Stimulated activated CD8-positive, alpha-beta memory T cell treated with anti-CD3 and anti-CD28 coated beads, Interleukin-4, amount 100 ng/mL, for 1 hour (primary cell): ENCODE results near the gene AGRN.
"Not testable (repeated sequence)": the region's sequence is repeated elsewhere in the genome, so short reads cannot be mapped to it uniquely, and the experiment has no call there.

Source experiments
- DNase-seq, 2 donors: peaks; one replicate each; pipeline ENCODE4 v3.0.0-alpha.2; 2020; ENCODE audit warnings: low read depth in 2 of 2, low spot score in 1 of 2

AGRN gene

GRCh38 chr1:1020000-1020404, at the start of gene AGRN:
TSS of gene AGRN (plus strand) at chr1:1020120. CDS start at chr1:1020173, 53 bp downstream.
- DNase-seq = no peak

- no peak for DNase-seq
Measured at GRCh38 chr1:970242-970972, 49.5 kb upstream of the AGRN start.

- DNase-seq = no peak
Measured at GRCh38 chr1:970973-971730, 48.8 kb upstream of the AGRN start.

- DNase-seq = no peak
Measured at GRCh38 chr1:971751-972506, 48.0 kb upstream of the AGRN start.

GRCh38 chr1:972726-973458, 47.0 kb upstream of the AGRN start:
- no peak for DNase-seq

- no peak for DNase-seq
Measured at GRCh38 chr1:973459-974292, 46.2 kb upstream of the AGRN start.

GRCh38 chr1:974293-974640, 45.7 kb upstream of the AGRN start:
- no peak for DNase-seq

GRCh38 chr1:974687-975328, 45.1 kb upstream of the AGRN start:
- DNase-seq = no peak

- DNase-seq = no peak
Measured at GRCh38 chr1:975365-975764, 44.6 kb upstream of the AGRN start.

- peak in 1 of 2 donors; percentile 52 for DNase-seq
Measured at GRCh38 chr1:975896-976683, 43.8 kb upstream of the AGRN start.

- not testable (repeated sequence) for DNase-seq
Measured at GRCh38 chr1:976791-977190, 43.1 kb upstream of the AGRN start.

- DNase-seq = no peak
Measured at GRCh38 chr1:978069-978834, 41.7 kb upstream of the AGRN start.

- DNase-seq = no peak
Measured at GRCh38 chr1:978835-979743, 40.8 kb upstream of the AGRN start.

GRCh38 chr1:979744-980072, 40.2 kb upstream of the AGRN start:
- no peak for DNase-seq

GRCh38 chr1:980137-980571, 39.8 kb upstream of the AGRN start:
- no peak for DNase-seq

- DNase-seq = no peak
Measured at GRCh38 chr1:980602-981395, 39.1 kb upstream of the AGRN start.
